Right atrium auricular region (tissue), 2 donors: ENCODE results near the gene TUBB6. TPM values are rescaled to one million over a fixed set of nuclear protein-coding genes. Genes with fewer than 3 reads are reported as not detected.

ENCODE experiments used
- DNase-seq: peaks from one replicate; pipeline ENCODE4 v3.0.0-alpha.2; 2019; ENCODE audit warnings: low spot score
- H3K27ac ChIP-seq, 2 donors: fragments of 200-600 bp; sonication (generic); 1 replicate in 1 of 2; 2 replicates in 1 of 2; pipeline ENCODE4 v1.5.1; 2016 to 2019
- H3K27me3 ChIP-seq, 2 donors: fragments of 200-600 bp; sonication (generic); one replicate each; pipeline versions ENCODE4 v1.5.1 to v1.6.0; 2017 to 2019
- H3K36me3 ChIP-seq: fragments of 200-600 bp; sonication (generic); one replicate; pipeline ENCODE4 v1.5.1; 2016
- H3K4me1 ChIP-seq, 2 donors: fragments of 200-600 bp; sonication (generic); one replicate each; pipeline versions ENCODE4 v1.5.1 to v1.6.0; 2017 to 2019
- H3K4me3 ChIP-seq, 2 donors: fragments of 200-600 bp; sonication (generic); 1 replicate in 1 of 2; 2 replicates in 1 of 2; pipeline ENCODE4 v1.5.1; 2017 to 2019; ENCODE audit warnings: mild to moderate bottlenecking in 1 of 2, moderate library complexity in 1 of 2
- H3K9me3 ChIP-seq, 2 donors: fragments of 200-600 bp; sonication (generic); one replicate each; pipeline ENCODE4 v1.5.1; 2019
- total RNA-seq, 2 donors: library from RNA; depleted of rRNA; stranded (reverse); fragments of >200 nt; gene quantifications; one replicate each; pipeline ENCODE4 v1.1.0, GENCODE V29; 2016
- TF ChIP-seq, protein P1 (sequence below), 2 donors: fragments of 200-600 bp; sonication (generic); IDR thresholded peaks; one replicate each; pipeline ENCODE4 v1.5.1; 2019; ENCODE audit warnings: antibody characterized with exemption in 2 of 2

The TUBB6 gene
- total RNA-seq, 2 donors from 2014 or later: 158 to 337 TPM

DNA sequence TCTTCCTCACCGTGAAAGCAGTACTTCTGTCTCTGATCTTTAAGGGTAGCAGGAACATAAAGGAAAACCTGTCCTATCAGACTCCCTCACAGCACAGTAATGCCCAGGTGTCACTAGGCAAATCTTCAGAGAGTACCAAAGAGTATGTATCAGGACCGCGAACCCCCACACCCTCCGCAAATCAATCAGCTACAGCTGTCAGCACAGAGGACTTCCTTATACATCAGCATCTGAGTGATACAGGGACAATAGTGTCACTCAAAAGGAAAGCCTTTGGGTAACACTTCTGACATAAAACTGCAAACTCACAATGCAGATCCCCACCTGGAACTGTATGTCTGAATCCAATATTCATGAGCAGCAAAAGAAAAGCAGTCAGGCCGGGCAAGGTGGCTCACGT, 66.4 kb downstream of the TUBB6 start:
- DNase-seq: no peak
- Histone ChIP-seq H3K36me3 (no peaks in the 10 kb centered on the region), H3K4me3 (no peak overlapping the region), H3K27me3 (no peaks in the 10 kb centered on the region), H3K9me3 (no peaks in the 10 kb centered on the region), H3K4me1 (peaks cover 0 to 55% of the 10 kb centered on the region in 2 donors), H3K27ac (peak overlapping the region; percentile 99)
- TF ChIP-seq, protein P1, sequence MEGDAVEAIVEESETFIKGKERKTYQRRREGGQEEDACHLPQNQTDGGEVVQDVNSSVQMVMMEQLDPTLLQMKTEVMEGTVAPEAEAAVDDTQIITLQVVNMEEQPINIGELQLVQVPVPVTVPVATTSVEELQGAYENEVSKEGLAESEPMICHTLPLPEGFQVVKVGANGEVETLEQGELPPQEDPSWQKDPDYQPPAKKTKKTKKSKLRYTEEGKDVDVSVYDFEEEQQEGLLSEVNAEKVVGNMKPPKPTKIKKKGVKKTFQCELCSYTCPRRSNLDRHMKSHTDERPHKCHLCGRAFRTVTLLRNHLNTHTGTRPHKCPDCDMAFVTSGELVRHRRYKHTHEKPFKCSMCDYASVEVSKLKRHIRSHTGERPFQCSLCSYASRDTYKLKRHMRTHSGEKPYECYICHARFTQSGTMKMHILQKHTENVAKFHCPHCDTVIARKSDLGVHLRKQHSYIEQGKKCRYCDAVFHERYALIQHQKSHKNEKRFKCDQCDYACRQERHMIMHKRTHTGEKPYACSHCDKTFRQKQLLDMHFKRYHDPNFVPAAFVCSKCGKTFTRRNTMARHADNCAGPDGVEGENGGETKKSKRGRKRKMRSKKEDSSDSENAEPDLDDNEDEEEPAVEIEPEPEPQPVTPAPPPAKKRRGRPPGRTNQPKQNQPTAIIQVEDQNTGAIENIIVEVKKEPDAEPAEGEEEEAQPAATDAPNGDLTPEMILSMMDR (IDR thresholded peaks at IDR 0.05): no peak

Other genes starting within 250 kb of the TUBB6 start
- not detected for gene ANKRD62, start 214.4 kb upstream of the TUBB6 start, total RNA-seq
- gene CIDEA, start 53.9 kb upstream of the TUBB6 start, total RNA-seq: 1 to 10 TPM in 1 of 2 donors, under 1 TPM in 1; 0.82 to 3.9 TPM
- gene AFG3L2, start 69.0 kb downstream of the TUBB6 start, total RNA-seq: 10 to 100 TPM; 60.1 to 91.9 TPM
- gene PRELID3A, start 99.7 kb downstream of the TUBB6 start, total RNA-seq: 1 to 10 TPM in 1 of 2 donors, under 1 TPM in 1; 0.98 to 1.3 TPM